Measurements from ENCODE around the gene PGGHG. TPM values are rescaled to one million over a fixed set of nuclear protein-coding genes. Genes with fewer than 3 reads are reported as not detected.

The PGGHG gene
- total RNA-seq, 4 donors from 2014 or later = 10.9 to 53.6 (median 19.8) TPM

DNA sequence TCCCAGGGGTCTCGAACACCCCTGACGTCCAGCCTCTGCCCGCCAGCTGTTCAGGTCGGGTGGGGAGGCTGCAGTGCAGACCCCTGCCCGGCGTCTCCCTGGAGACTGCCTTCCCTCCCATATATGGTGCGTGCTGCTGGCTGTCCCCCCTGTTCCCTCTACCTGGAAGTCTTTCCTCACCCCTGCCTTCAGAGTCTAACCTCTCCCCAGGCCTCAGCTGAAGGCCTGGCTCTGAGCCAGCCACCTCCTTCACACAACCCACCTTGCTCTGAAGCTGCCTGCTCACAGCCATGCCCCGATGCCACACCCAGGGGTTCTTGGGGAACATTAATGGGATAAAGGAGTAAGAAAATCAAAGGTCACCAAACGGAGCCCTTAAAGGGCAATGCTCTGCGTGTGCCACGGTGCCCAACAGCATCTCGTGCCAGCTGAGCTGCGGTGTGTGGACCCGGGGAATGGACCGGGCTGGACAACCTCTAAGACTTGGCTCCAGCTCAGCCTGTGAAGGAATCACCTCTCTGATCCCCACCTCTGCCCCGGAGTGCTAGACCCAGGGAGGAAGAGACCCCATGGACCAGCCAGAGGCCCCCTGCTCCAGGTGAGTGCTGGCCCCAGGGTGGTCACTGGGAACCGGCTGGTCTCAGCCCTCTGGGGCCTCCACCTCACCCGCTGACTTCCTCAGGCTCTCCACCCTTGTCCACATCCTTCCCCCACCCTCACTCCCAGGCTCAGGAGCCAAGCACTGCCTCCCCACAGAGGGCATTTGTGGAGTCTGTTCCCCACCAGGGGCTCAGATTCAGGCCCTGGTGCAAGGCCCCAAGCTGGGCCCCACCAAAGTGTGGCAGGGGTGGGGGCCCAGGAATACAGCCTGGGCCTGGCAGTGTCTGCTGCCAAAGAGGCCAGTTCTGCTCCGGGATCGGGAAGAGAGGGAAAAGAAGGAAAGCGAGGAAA is 10.7 kb upstream of the PGGHG start, which contains the start of gene NLRP6:
Gene NLRP6, plus strand, starts transcription at position 407 of the 951 bp plus-strand sequence. Its CDS starts 163 bp downstream, at position 570.
- no peak for ATAC-seq (ENCODE audit: low FRiP score)
- no peak for DNase-seq (ENCODE audit: low spot score)
- TF ChIP-seq, protein P1, sequence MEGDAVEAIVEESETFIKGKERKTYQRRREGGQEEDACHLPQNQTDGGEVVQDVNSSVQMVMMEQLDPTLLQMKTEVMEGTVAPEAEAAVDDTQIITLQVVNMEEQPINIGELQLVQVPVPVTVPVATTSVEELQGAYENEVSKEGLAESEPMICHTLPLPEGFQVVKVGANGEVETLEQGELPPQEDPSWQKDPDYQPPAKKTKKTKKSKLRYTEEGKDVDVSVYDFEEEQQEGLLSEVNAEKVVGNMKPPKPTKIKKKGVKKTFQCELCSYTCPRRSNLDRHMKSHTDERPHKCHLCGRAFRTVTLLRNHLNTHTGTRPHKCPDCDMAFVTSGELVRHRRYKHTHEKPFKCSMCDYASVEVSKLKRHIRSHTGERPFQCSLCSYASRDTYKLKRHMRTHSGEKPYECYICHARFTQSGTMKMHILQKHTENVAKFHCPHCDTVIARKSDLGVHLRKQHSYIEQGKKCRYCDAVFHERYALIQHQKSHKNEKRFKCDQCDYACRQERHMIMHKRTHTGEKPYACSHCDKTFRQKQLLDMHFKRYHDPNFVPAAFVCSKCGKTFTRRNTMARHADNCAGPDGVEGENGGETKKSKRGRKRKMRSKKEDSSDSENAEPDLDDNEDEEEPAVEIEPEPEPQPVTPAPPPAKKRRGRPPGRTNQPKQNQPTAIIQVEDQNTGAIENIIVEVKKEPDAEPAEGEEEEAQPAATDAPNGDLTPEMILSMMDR (IDR thresholded peaks at IDR 0.05) = no peak

DNA sequence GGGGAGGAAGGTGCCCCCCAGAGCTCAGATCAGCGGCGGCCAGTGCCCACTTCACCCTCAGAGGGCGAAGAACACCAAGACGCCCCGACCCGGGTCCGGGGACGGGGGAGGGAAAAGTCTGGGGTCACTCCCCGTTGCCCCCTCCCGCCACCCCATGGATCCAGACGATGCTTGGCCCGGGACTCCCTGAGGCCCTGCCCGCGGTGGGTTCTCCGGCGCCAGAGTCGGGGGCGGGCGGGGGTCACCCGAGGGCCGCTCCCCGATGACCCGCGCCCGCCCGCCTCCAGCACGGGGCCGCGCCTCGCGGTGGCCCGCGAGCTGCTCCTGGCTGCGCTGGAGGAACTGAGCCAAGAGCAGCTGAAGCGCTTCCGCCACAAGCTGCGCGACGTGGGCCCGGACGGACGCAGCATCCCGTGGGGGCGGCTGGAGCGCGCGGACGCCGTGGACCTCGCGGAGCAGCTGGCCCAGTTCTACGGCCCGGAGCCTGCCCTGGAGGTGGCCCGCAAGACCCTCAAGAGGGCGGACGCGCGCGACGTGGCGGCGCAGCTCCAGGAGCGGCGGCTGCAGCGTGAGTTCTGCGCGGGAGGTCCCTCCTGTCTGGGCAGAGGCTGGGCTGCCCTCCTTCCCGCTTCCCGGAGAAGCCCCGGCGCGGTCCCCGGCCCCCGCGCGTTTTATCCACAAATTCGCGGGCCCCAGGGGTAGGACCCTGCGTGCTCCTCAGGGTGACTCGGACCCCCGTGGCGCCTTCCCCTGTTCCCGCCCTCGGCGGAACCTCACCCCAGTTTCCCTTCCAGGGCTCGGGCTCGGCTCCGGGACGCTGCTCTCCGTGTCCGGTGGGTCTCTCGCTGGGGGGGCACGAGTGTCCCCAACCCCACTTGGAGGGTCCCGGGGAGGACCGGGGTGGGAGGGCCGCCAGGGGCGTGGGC is 9.6 kb upstream of the PGGHG start:
- TF ChIP-seq, protein P1 (IDR thresholded peaks at IDR 0.05) = no peak
- ATAC-seq (ENCODE audit: low FRiP score) (no peak), DNase-seq (ENCODE audit: low spot score) (no peak)

DNA sequence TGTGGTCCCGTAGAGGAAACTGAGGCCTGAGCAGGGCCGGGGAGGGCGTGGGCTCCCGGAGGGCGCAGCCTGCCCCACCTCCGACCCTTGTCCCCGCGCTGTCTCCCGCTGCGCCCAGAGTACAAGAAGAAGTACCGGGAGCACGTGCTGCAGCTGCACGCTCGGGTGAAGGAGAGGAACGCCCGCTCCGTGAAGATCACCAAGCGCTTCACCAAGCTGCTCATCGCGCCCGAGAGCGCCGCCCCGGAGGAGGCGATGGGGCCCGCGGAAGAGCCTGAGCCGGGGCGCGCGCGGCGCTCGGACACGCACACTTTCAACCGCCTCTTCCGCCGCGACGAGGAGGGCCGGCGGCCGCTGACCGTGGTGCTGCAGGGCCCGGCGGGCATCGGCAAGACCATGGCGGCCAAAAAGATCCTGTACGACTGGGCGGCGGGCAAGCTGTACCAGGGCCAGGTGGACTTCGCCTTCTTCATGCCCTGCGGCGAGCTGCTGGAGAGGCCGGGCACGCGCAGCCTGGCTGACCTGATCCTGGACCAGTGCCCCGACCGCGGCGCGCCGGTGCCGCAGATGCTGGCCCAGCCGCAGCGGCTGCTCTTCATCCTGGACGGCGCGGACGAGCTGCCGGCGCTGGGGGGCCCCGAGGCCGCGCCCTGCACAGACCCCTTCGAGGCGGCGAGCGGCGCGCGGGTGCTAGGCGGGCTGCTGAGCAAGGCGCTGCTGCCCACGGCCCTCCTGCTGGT is 8.8 kb upstream of the PGGHG start:
- TF ChIP-seq, protein P1 (IDR thresholded peaks at IDR 0.05) = no peak
- ATAC-seq (ENCODE audit: low FRiP score) (no peak), DNase-seq (ENCODE audit: low spot score) (no peak)

DNA sequence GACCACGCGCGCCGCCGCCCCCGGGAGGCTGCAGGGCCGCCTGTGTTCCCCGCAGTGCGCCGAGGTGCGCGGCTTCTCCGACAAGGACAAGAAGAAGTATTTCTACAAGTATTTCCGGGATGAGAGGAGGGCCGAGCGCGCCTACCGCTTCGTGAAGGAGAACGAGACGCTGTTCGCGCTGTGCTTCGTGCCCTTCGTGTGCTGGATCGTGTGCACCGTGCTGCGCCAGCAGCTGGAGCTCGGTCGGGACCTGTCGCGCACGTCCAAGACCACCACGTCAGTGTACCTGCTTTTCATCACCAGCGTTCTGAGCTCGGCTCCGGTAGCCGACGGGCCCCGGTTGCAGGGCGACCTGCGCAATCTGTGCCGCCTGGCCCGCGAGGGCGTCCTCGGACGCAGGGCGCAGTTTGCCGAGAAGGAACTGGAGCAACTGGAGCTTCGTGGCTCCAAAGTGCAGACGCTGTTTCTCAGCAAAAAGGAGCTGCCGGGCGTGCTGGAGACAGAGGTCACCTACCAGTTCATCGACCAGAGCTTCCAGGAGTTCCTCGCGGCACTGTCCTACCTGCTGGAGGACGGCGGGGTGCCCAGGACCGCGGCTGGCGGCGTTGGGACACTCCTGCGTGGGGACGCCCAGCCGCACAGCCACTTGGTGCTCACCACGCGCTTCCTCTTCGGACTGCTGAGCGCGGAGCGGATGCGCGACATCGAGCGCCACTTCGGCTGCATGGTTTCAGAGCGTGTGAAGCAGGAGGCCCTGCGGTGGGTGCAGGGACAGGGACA is 8.0 kb upstream of the PGGHG start:
- TF ChIP-seq, protein P1 (IDR thresholded peaks at IDR 0.05) = no peak
- DNase-seq (ENCODE audit: low spot score) (no peak), ATAC-seq (ENCODE audit: low FRiP score) (no peak)

- TF ChIP-seq, protein P1 (IDR thresholded peaks at IDR 0.05) = no peak
- DNase-seq (ENCODE audit: low spot score) (no peak), ATAC-seq (ENCODE audit: low FRiP score) (no peak)
Observed at GRCh38 chr11:281486-282161, 7.3 kb upstream of the PGGHG start.
